SK-MEL-5 (cell line): ENCODE measurements around the gene SARNP. TPM values are rescaled to one million over a fixed set of nuclear protein-coding genes. Genes with fewer than 3 reads are reported as not detected.
A peak's percentile ranks its signal among the peaks of the same experiment; 100 is the strongest.

ENCODE experiments used
- DNase-seq: peaks from one replicate; pipeline ENCODE4 v3.0.0-alpha.2; 2016; ENCODE audit warnings: low read depth, low spot score
- in situ Hi-C: cut with HindIII; loops from 2 replicates; pipeline ENCODE4 v1.10.0; 2016; ENCODE audit warnings: low sequenced_read_pairs, high pct_unique_total_duplicates, low pct_unique_long_range_greater_than_20kb
- total RNA-seq: library from RNA; depleted of rRNA; stranded (reverse); fragments of >200 nt; shearing (Covaris generic); gene quantifications from 2 replicates; pipeline ENCODE4 v1.2.3, GENCODE V29; 2014

The SARNP gene
- total RNA-seq, 1 experiment from 2014 or later = 69.4 TPM

DNA sequence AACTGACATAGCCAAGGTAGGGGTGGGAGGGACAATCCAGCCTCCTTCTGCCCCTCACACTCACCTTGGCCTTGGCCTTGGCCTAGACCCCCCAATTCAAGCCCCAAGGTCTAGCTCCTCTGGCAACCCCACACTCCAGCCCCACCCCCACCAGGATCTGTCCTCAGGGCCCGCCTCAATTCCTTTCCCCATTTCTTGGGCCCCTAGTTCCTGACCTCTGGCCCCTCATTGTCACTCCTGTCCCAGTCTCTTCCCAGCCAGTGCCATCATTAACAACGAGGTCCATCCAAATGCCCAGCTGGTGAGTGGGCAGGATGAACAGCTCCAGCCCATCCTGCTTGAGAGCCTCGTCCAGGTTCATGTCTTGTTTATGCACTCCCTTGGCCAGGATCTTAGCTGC is 81.4 kb downstream of the SARNP start:
- in situ Hi-C loops = no loop called here

DNA sequence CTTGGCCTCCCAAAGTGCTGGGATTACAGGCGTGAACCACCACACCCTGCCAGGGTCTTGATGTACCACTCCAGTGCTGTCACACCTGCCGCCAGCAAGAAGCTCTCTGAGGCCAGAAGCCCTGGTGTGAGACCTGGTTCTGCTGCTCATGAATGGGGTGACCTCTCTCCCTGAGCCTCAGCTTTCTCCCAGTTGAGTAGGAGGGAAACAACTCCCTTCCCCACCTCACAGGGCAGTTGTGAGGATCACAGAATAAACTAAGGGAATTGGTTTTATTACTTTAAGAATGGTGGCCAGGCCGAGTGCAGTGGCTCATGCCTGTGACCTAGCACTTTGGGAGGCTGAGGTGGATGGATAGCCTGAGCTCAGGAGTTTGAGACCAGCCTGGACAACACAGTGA is 82.9 kb downstream of the SARNP start:
- in situ Hi-C loops = no loop called here
- no peak for DNase-seq

More for the DNA sequence above, 81.4 kb downstream of the SARNP start:
- DNase-seq = no peak

DNA sequence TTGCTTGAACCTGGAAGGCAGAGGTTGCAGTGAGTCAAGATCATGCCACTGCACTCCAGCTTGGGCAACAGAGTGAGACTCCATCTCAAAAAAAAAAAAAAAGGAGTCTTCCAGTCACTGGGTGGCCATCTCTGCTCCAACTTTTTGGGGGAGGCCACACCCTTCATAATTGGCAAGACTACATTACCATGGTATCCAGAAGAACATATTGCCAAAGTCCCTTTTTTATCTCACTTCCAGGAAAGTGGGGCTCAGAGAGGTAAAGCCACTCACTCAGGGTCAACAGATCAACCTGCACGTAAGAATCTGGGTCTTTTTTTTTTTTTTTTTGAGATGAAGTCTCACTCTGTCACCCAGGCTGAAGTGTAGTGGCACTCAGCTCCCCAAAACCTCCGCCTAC is 83.7 kb downstream of the SARNP start:
- in situ Hi-C loops = no loop called here
- no peak for DNase-seq

DNA sequence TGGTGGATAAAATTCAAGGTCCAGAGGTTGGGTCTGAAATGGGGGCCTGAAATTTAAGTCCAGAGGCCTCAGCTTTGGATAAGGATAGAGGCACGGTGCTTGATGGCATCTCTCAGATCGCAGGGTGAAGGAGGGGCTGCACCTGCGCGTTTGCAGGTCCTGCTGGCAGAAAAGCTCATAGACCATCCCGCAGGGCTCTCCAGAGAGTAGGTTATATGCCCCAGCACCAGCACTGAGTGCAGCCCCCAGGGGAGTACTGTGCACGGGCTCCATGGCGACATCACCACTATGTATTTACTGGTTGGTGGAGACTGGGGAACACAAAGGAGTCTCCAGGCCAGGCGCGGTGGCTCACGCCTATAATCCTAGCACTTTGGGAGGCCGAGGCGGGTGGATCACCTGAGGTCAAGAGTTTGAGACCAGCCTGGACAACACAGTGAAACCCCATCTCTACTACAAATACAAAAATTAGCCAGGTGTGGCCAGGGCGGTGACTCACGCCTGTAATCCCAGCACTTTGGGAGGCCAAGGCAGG is 84.4 kb downstream of the SARNP start:
- no peak for DNase-seq
- in situ Hi-C loops = no loop called here

DNA sequence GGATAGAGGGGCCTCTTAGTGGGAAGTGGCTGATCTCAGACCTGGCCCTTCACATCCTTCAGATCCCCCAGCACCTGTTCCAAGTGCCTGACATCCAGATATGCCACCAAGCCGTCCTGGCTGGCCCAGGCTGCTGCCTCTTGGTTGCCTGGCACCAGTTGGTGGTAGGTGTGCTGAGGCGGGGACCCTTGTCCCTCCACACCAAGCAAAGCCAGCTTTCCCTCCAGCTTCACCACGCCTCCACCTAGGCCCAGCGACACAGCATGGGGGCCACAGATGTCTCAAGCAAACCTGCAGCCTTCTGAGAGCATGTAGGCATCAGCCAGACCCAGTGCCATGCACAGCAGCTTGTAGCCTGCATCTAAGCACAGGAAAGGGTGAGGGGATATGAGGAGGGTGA is 85.2 kb downstream of the SARNP start:
- in situ Hi-C loops = no loop called here
- DNase-seq = no peak

DNA sequence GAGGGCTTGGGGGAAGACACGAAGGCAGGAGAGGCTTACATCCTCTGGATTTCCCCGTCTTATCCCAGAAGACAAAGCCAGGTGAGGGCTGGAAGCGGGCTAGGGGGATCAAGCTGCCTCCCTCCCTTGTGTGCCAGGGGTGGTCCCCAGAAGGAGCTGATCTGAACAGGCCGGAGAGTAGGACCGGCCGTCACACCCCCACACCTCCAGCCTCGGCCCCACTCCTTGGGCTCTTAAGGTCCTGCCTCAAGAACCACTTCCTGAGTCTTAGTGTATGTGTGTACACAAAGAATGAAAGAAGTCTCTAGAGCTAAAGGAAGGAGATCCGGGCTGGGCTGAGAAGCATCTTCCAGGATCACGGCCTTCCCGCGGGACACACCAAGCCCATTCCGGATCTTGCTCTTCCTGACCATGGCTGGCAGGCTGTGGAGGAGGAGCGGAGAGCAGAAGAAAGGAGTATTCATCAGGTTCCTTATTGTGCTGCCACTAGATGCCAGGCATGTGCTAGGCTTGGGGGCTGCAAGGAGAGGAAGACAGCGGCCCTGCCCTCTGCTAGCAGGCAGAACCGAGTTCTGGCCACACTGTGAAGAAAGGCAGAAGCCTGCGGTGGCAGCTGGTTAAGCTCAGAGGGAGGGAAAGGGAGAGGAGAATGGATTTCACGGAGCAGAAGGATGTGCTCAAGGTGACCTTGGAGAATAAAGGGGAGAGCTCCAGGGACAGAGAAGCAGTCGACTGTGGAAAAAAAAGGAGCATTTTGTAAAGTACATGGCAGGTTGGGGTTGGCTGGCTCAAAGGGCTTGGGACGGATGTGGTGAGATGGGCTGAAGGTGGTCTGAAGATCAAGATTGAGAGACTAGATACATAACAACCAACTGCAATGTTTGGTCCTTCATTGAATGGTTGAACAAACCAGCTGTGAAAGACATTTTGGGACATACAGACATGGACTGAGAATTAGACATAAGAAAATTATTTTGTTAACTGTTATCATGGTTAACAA is 87.4 kb downstream of the SARNP start:
- DNase-seq = peak; percentile 91
- in situ Hi-C loops = no loop called here

DNA sequence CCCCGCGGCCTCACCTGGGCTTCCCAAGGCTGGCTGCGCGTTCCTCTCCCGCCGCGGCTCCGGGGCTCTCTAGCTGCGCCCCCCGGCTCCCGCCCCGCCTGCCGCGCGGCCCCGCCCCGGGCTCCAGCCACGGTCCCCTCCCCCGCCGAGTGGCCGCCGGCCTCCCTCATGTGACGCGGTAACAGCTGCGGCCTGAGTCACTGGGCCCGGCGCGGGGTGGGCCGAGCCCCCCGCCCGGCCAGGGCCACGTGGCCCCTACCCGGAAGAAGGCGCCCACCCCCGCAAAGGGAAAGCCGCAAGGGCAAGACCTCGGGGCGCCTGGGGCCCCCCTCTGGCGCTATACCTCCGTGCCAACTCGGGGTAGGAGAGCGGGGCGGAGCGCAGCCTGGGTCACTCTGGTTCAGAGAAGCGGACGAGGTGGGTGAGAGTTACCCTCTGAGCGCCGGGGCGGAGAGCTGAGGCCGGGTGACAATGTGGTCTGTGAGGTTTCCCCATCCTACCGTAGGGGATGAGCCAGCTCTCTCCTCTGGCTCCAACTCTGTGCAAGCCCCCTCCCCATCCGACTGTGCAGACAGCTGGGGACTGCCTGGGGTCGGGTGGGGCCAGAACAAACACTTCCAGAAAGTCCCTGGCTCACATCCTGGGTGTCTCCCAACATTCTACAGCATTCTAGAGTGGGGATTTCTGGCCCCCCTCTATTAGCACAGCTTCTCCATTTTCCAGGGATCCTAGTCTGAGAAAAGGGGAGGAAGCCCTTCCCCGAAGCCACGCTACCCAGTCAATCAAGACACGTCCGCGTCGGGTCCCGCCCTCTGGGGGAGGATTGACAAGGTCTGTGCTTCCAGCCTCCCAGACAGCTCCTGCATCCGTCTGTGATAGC is 88.3 kb downstream of the SARNP start, which contains the start of gene CD63:
Gene CD63, minus strand, starts transcription at position 71 of the 880 bp plus-strand sequence. CDS start 668 bp downstream, outside the sequence.
- in situ Hi-C loops = no loop called here
- DNase-seq = peak; percentile 95

DNA sequence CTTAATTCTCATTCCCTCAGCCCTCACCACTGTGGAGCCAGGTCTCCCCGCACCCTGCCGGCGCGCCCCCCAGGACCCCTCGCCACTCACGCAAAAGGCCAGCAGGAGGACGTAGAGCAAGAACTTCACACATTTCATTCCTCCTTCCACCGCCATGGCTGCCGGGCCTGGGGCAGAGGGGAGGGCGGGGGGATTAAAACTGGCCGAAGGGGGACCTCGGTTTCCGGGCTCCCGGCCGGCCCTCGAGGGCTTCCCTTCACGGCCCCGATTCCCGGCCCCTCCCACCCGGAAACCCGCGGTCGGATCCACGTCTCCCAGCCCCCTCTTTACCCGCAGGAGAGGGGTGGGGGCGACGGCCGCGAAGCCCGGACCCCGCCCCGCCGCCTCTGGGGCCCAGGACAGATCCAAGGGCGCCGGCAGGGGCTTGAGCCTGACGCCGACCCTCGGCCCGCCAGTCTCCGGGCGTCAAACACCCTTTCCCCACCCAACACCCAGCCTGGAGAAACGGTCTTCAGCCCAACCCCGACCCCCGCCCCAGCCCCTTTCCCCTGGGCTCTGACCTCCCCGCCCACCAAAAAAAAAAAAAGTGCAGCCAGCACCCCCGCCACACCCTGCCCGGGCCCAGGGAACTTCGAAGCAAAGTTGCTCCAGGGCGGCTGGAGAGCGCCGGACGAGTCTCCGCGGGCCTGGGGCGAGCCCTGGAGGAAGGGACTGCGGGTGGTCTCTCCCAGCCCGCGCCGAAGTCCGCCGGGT is 89.2 kb downstream of the SARNP start:
- DNase-seq = peak; percentile 77
- in situ Hi-C loops = no loop called here

DNA sequence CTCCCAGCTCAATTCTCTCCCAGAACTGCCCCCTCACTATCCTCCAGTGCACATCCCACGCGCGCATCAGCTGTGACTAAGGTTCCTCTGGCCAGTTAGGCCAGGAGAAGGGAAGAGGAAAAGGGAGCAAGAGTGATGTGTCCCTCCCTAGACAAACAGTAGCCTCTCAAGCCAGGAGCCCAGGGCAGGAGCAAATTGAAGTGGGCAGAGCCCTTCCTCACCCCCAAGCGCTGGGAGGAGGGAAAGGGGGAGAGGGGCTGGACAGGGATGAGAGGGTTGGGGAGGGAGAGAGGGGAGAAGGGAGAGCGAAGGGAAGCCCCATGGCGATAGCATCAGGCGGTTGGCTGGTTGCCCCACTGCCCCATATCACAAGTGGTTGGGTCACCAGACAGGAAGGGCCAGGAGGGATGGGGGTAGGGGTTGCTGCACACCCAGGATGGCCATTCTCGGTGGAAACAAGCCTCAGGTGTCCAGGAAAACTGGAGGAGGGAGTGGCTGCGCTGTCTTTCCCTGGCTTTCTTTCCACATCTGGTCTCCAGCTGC is 89.8 kb downstream of the SARNP start:
- DNase-seq = peak; percentile 88
- in situ Hi-C loops = no loop called here

DNA sequence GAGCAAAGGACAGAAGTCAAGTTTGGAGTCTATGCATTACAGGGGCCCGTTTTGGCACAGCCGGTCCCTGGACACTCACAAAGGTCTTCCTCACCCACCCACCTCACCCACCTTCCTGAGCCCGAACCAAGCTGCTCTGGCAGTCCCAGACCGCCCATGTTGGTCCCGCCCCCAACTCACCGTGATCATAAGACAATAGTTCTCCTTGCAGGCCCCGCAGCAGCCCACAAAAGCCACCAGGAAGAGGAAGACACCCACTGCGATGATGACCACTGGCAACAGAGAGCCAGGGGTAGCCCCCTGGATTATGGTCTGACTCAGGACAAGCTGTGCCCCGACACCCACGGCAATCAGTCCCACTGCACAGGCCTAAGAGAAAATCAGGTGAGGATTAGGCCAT is 90.6 kb downstream of the SARNP start:
- in situ Hi-C loops = no loop called here

DNA sequence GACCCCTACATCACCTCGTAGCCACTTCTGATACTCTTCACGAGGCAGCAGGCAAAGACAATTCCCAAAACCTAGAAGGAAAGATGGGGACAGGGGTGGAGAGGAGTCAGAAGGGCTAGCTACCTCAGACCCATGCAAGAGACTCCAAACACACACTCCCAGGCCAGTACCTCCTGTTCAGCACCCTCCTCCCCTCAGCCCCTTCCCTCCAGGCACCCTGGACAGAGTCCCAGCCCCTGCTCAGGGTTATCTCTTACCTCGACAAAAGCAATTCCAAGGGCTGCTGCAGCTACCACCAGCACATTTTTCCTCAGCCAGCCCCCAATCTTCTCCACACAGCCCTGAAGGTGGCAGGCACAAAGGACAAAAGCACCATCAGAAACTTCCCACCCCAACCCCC is 92.0 kb downstream of the SARNP start:
- DNase-seq = no peak
- in situ Hi-C loops = no loop called here

More for the DNA sequence above, 90.6 kb downstream of the SARNP start:
- no peak for DNase-seq

DNA sequence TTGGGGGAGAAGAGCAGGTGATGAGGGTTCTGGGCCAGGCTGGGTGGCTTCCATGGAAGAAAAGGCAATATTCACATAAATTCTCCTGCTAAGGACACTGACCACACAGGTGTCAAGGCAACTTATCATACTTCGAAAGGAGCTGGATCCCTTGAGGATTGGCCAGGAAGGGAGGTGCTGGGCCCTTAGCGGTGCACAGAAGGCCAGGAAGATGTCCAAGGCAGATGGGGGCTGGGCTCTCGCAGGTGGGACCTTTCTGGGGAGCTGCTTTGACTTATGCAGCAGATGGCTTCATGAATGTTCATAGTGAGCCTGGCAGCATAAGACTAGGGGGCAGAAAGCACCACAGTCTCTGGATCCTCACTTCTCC is 92.6 kb downstream of the SARNP start:
- no peak for DNase-seq
- in situ Hi-C loops = no loop called here

DNA sequence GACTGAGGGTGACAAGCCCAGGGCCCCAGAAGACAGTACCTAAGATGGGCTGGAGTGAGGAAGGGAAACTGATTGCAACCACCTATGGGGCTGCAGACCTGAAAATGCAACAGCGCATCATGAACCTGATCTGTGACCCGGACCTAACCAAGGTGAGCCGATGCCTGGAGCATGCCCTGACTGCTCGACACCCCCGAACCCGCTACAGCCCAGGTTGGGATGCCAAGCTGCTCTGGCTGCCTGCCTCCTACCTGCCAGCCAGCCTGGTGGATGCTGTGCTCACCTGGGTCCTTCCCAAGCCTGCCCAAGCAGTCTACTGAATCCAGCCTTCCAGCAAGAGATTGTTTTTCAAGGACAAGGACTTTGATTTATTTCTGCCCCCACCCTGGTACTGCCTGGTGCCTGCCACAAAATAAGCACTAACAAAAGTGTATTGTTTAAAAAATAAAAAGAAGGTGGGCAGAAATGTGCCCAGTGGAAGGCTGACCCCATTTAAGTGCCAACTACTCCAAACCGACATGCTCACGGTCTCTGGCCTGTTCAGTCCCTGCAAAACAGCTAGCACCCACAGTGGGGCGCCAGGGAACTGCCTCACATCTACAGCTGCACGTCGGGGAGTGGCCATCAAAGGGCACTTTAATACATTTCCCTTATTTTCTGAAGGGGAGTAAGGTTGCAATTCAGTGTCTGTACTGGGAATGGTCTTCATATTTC is 93.1 kb downstream of the SARNP start:
- DNase-seq = peak; percentile 84
- in situ Hi-C loops = no loop called here

DNA sequence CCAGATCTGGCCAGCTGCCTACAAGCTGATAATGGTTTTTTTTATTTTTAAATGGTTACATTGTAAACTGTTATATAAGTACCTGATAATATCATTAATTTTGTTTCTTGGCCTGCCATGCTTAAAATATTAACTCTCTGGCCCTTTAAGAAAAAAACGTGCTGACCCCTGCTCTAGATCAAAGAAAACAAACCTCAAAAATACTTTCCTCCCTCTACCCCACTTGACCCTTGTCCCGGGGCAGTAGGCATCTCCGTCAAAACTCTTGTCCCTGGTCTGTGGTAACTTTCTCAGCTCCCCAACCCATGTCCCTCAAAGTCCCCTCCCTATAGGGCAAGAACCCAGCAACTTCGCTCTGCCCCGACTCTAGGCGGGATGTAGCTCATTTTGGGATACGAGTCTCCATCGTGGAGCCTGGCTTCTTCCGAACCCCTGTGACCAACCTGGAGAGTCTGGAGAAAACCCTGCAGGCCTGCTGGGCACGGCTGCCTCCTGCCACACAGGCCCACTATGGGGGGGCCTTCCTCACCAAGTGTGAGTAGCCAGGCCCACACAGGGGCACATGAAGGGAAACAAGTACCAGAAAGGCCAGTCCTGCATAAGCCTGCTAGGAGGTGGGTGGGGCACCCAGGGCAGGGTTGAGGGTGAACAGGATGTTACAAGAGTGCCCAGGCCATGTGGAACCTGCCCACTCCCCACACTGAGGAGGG is 93.9 kb downstream of the SARNP start:
- in situ Hi-C loops = no loop called here

DNA sequence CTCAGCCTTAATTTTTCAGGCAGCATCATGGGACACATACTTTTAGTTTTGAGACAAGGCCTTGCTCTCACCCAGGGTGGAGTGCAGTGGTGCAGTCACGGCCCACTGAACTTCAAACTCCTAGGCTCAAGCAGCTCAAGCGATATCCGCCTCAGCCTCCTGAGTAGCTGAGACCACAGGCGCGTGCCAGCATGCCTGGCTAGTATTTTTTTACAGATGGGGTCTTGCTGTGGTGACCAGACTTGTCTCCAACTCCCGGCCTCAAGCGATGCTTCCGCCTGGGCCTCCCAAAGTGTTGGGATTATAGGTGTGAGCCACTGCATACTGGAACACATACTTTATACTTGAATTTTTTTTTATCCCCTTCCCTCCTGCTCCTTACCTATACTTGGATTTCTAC is 94.6 kb downstream of the SARNP start:
- in situ Hi-C loops = no loop called here

More for the DNA sequence above, 93.9 kb downstream of the SARNP start:
- DNase-seq = no peak

DNA sequence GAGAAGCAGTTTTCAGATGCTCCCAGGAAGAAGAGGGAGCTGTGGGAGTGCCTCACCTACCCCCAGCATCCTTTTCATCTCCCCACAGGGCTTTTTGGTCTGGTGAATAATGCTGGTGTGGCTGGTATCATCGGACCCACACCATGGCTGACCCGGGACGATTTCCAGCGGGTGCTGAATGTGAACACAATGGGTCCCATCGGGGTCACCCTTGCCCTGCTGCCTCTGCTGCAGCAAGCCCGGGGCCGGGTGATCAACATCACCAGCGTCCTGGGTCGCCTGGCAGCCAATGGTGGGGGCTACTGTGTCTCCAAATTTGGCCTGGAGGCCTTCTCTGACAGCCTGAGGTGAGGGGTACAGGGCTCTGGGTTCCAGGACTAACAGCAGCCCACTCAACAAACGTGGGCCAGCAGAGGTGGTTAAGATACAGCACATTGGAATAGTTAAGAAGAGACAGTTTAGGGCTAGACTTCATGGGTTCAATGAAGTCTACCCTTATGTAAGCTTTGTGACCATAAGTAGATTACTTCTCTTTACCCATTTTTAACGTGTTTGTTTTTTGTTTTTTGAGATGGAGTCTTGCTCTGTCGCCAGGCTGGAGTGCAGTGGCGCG is 95.8 kb downstream of the SARNP start:
- in situ Hi-C loops = no loop called here
- no peak for DNase-seq

More for the DNA sequence above, 94.6 kb downstream of the SARNP start:
- DNase-seq = no peak
